Uterus (tissue), 4 donors: ENCODE results near the gene PTPN1. TPM values are rescaled to one million over a fixed set of nuclear protein-coding genes. Genes with fewer than 3 reads are reported as not detected.

ENCODE experiments used
- DNase-seq, 2 donors: peaks; one replicate each; pipeline ENCODE4 v3.0.0-alpha.2; 2019 to 2020
- H3K27ac ChIP-seq, 2 donors: fragments of 200-600 bp; sonication (generic); 1 replicate in 1 of 2; 2 replicates in 1 of 2; pipeline ENCODE4 v1.5.1; 2016 to 2018
- H3K27me3 ChIP-seq, 2 donors: fragments of 200-600 bp; sonication (generic); one replicate each; pipeline ENCODE4 v1.5.1; 2018 to 2019; ENCODE audit warnings: control low read depth in 1 of 2
- H3K36me3 ChIP-seq, 2 donors: fragments of 200-600 bp; sonication (generic); one replicate each; pipeline ENCODE4 v1.5.1; 2019; ENCODE audit warnings: control low read depth in 1 of 2
- H3K4me1 ChIP-seq, 2 donors: fragments of 200-600 bp; sonication (generic); one replicate each; pipeline ENCODE4 v1.5.1; 2018 to 2019; ENCODE audit warnings: control low read depth in 1 of 2
- H3K4me3 ChIP-seq, 2 donors: fragments of 200-600 bp; sonication (generic); 1 replicate in 1 of 2; 2 replicates in 1 of 2; pipeline ENCODE4 v1.5.1; 2018 to 2019; ENCODE audit warnings: mild to moderate bottlenecking in 1 of 2
- H3K9me3 ChIP-seq, 2 donors: fragments of 200-600 bp; sonication (generic); one replicate each; pipeline ENCODE4 v1.5.1; 2019; ENCODE audit warnings: control low read depth in 1 of 2
- CTCF ChIP-seq, 4 experiments: fragments of 200-600 bp in 2 of 4; fragments of 450-650 bp in 2 of 4; sonication (generic) in 2 of 4; IDR thresholded peaks; one replicate each; pipeline ENCODE4 v1.5.1; 2016 to 2019; ENCODE audit warnings: antibody characterized with exemption in 4 of 4, mild to moderate bottlenecking in 2 of 4, moderate library complexity in 1 of 4
- POLR2A ChIP-seq, 2 donors: fragments of 450-650 bp; IDR thresholded peaks; one replicate each; pipeline ENCODE4 v1.6.1; 2016; ENCODE audit warnings: antibody characterized with exemption in 2 of 2, mild to moderate bottlenecking in 1 of 2, moderate library complexity in 1 of 2
- intact Hi-C: fragments of 100-400 bp; cut with DNase I; formaldehyde crosslinking; loops from one replicate; pipeline ENCODE4 v1.15.1; 2023; ENCODE audit warnings: low total_unique reads
- total RNA-seq, 4 donors: library from RNA; depleted of rRNA in 3 of 4; stranded (reverse); fragments of >200 nt in 3 of 4; gene quantifications; one replicate each; pipeline versions ENCODE4 v1.1.0 to v1.2.4, GENCODE V29; 2014 to 2023
- donor health status: DM: yes; HTN: yes; CAD: no.

Gene PTPN1
- total RNA-seq, 4 donors from 2014 or later = 14.1 to 33.9 (median 20.2) TPM

- DNase-seq = no peak
- H3K4me1 ChIP-seq = no peaks in the 10 kb centered on the region
- no peak overlapping the region for H3K4me3 ChIP-seq
- no peaks in the 10 kb centered on the region for H3K36me3 ChIP-seq
- H3K27ac ChIP-seq = no peak overlapping the region
- no peaks in the 10 kb centered on the region for H3K27me3 ChIP-seq
- H3K9me3 ChIP-seq = no peaks in the 10 kb centered on the region
- intact Hi-C loops = loop anchor here (5.0 kb wide), 1 partner anchor 392 kb away; no protein-coding TSS in a partner anchor
- TF ChIP-seq POLR2A (IDR thresholded peaks at IDR 0.05) (no peak), CTCF (IDR thresholded peaks at IDR 0.05) (no peak)
These were observed 69.3 kb downstream of the PTPN1 start for GRCh38 chr20:50579511-50579910.

GRCh38 chr20:50580016-50580747 lies 70.0 kb downstream of the PTPN1 start:
- no peak overlapping the region for H3K4me3 ChIP-seq
- H3K9me3 ChIP-seq = no peaks in the 10 kb centered on the region
- DNase-seq = peak; percentile 74 to 76
- TF ChIP-seq CTCF (IDR thresholded peaks at IDR 0.05) = peak; percentile 82 to 88 (median 84)
- no peak for TF ChIP-seq POLR2A (IDR thresholded peaks at IDR 0.05)
- no peaks in the 10 kb centered on the region for H3K36me3 ChIP-seq
- H3K4me1 ChIP-seq = no peaks in the 10 kb centered on the region
- H3K27ac ChIP-seq = no peak overlapping the region
- intact Hi-C loops = no loop called here
- no peaks in the 10 kb centered on the region for H3K27me3 ChIP-seq

- peak overlapping the region; percentile 58 to 59 for H3K27ac ChIP-seq
- intact Hi-C loops = no loop called here
- no peaks in the 10 kb centered on the region for H3K27me3 ChIP-seq
- no peaks in the 10 kb centered on the region for H3K4me1 ChIP-seq
- H3K4me3 ChIP-seq = no peak overlapping the region
- H3K9me3 ChIP-seq = no peaks in the 10 kb centered on the region
- no peak for TF ChIP-seq POLR2A (IDR thresholded peaks at IDR 0.05)
- no peak for TF ChIP-seq CTCF (IDR thresholded peaks at IDR 0.05)
- no peak for DNase-seq
- no peaks in the 10 kb centered on the region for H3K36me3 ChIP-seq
These were observed 70.8 kb downstream of the PTPN1 start for GRCh38 chr20:50580842-50581544.

GRCh38 chr20:50582092-50582491 lies 71.9 kb downstream of the PTPN1 start:
- no peaks in the 10 kb centered on the region for H3K36me3 ChIP-seq
- no peaks in the 10 kb centered on the region for H3K4me1 ChIP-seq
- H3K27me3 ChIP-seq = no peaks in the 10 kb centered on the region
- TF ChIP-seq POLR2A (IDR thresholded peaks at IDR 0.05) (no peak), CTCF (IDR thresholded peaks at IDR 0.05) (no peak)
- no peak for DNase-seq
- no peaks in the 10 kb centered on the region for H3K9me3 ChIP-seq
- H3K27ac ChIP-seq = peak overlapping the region; percentile 29 to 58
- intact Hi-C loops = no loop called here
- no peak overlapping the region for H3K4me3 ChIP-seq

GRCh38 chr20:50582591-50583234 lies 72.5 kb downstream of the PTPN1 start:
- TF ChIP-seq CTCF (IDR thresholded peaks at IDR 0.05) (no peak), POLR2A (IDR thresholded peaks at IDR 0.05) (no peak)
- DNase-seq = no peak
- intact Hi-C loops = no loop called here
- no peak overlapping the region for H3K27ac ChIP-seq
- H3K4me1 ChIP-seq = no peaks in the 10 kb centered on the region
- H3K4me3 ChIP-seq = no peak overlapping the region
- no peaks in the 10 kb centered on the region for H3K27me3 ChIP-seq
- no peaks in the 10 kb centered on the region for H3K36me3 ChIP-seq
- no peaks in the 10 kb centered on the region for H3K9me3 ChIP-seq
